GM23248 (cell line): ENCODE results near the gene NHERF2.

Experiments
- EZH2 ChIP-seq: fragments of 200-600 bp; sonication (generic); IDR thresholded peaks from 2 replicates; pipeline ENCODE4 v1.6.1; 2018; ENCODE audit warnings: antibody characterized with exemption, mild to moderate bottlenecking; ENCODE audit not compliant: insufficient read depth, poor library complexity, severe bottlenecking
- EZH2phosphoT487 ChIP-seq: fragments of 200-600 bp; sonication (generic); IDR thresholded peaks from 2 replicates; pipeline ENCODE4 v1.6.1; 2018; ENCODE audit warnings: antibody characterized with exemption, moderate library complexity, mild to moderate bottlenecking, low read depth; ENCODE audit not compliant: insufficient read depth

DNA sequence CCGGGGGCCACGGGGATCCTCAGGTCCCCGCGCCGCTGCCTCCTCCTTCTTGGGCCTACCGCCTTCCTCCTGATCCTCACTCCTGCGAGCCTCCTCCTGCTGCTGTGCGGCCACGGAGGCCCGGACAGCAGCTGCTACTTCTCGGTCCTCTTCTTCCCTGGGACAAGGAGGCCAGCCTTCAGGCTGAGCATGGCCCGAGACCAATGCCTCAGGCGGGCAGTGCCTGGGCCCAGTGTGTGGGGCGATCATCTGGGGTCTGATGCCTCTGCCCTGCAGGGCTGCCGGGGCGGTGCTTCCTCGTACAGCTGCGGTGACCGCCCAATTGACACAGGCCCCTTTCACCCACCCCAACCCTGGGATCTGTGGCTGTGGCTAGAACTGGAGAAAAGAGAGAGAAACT lies 25.7 kb upstream of the NHERF2 start:
- TF ChIP-seq EZH2 (no peak), EZH2phosphoT487 (no peak)
